Hepatocyte (in vitro differentiated cells): ENCODE results near the gene MOSMO. TPM values are rescaled to one million over a fixed set of nuclear protein-coding genes. Genes with fewer than 3 reads are reported as not detected.

ENCODE experiments used
- DNase-seq: peaks from one replicate; pipeline ENCODE4 v3.0.0-alpha.2; 2016; ENCODE audit warnings: low spot score
- H2AFZ ChIP-seq: fragments of 200-600 bp; sonication (generic); 2 replicates; pipeline ENCODE4 v1.6.0; 2016; ENCODE audit warnings: antibody characterized with exemption, mild to moderate bottlenecking
- H3K27ac ChIP-seq: fragments of 200-600 bp; sonication (generic); 2 replicates; pipeline ENCODE4 v1.5.1; 2016; ENCODE audit warnings: mild to moderate bottlenecking
- H3K27me3 ChIP-seq: fragments of 200-600 bp; sonication (generic); 2 replicates; pipeline ENCODE4 v1.6.1; 2016
- H3K36me3 ChIP-seq: fragments of 200-600 bp; sonication (generic); replicated peaks from 2 replicates; pipeline ENCODE4 v1.5.1; 2016; ENCODE audit warnings: low read depth; ENCODE audit not compliant: insufficient read depth
- H3K4me1 ChIP-seq: fragments of 200-600 bp; sonication (generic); 2 replicates; pipeline ENCODE4 v1.5.1; 2016; ENCODE audit warnings: mild to moderate bottlenecking, moderate library complexity; ENCODE audit not compliant: insufficient read depth
- H3K4me2 ChIP-seq: fragments of 200-600 bp; sonication (generic); 2 replicates; pipeline ENCODE4 v1.6.0; 2016
- H3K4me3 ChIP-seq: fragments of 200-600 bp; sonication (generic); 2 replicates; pipeline ENCODE4 v1.5.1; 2016; ENCODE audit warnings: mild to moderate bottlenecking
- H3K79me2 ChIP-seq: fragments of 200-600 bp; sonication (generic); 2 replicates; pipeline ENCODE4 v1.6.0; 2017; ENCODE audit warnings: mild to moderate bottlenecking
- H3K9me2 ChIP-seq: fragments of 200-600 bp; sonication (generic); replicated peaks from 2 replicates; pipeline ENCODE4 v1.6.0; 2017; ENCODE audit warnings: mild to moderate bottlenecking; ENCODE audit not compliant: insufficient read depth
- H3K9me3 ChIP-seq: fragments of 200-600 bp; sonication (generic); 2 replicates; pipeline ENCODE4 v1.5.1; 2016; ENCODE audit warnings: low read depth, mild to moderate bottlenecking
- H4K20me1 ChIP-seq: fragments of 200-600 bp; sonication (generic); 2 replicates; pipeline ENCODE4 v1.6.0; 2016; ENCODE audit warnings: mild to moderate bottlenecking; ENCODE audit not compliant: insufficient read depth, poor library complexity, severe bottlenecking
- EZH2 ChIP-seq: fragments of 200-600 bp; sonication (generic); IDR thresholded peaks from 2 replicates; pipeline ENCODE4 v1.6.1; 2016; ENCODE audit warnings: antibody characterized with exemption, mild to moderate bottlenecking, borderline replicate concordance
- EZH2phosphoT487 ChIP-seq: fragments of 200-600 bp; sonication (generic); IDR thresholded peaks from one replicate; pipeline ENCODE4 v1.6.1; 2018; ENCODE audit warnings: antibody characterized with exemption, mild to moderate bottlenecking, low read depth, moderate library complexity; ENCODE audit not compliant: unreplicated experiment, severe bottlenecking
- WGBS: methylation state at CpG from one replicate; pipeline ENCODE4 v1.1.6; 2016; ENCODE audit warnings: low lambda C conversion rate; ENCODE audit errors: missing lambda C conversion rate; 5-methylcytosine and 5-hydroxymethylcytosine counted together
- polyA plus RNA-seq: library from polyadenylated mRNA; unstranded; fragments of >200 nt; fragmentation: Nextera tagmentation; extraction: Ambion mirVana; gene quantifications from 2 replicates; pipeline ENCODE4 v1.2.1, GENCODE V29; 2016
- total RNA-seq: library from RNA; depleted of rRNA; stranded (reverse); fragments of >200 nt; gene quantifications from 2 replicates; pipeline ENCODE4 v1.2.3, GENCODE V29; 2014
- TF ChIP-seq, protein P1 (sequence below): fragments of 200-600 bp; sonication (generic); IDR thresholded peaks from 2 replicates; pipeline ENCODE4 v1.5.1; 2016; ENCODE audit warnings: antibody characterized with exemption, mild to moderate bottlenecking; ENCODE audit not compliant: poor library complexity

MOSMO gene
- total and polyA plus RNA-seq, 2 experiments from 2014 or later = 6.5 to 16.1 TPM

DNA sequence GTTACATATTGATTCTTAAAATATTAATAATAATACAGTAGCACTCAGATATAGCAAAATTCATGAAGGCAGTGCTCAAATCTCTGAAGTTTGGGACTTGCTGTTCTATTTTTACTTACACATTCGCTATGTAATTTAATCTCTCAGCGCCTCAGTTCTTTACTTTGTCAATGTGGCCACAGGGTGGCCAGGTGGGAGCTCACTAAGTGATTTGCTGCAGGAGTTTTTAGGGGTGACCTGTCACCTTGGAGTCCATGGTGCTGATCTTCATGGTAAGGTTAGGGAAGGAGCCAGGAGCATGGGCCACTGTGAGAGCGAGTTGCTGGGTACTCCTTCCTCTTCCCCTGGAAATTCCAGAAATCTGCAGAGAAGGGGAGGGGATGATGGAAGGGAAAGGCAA, 112.5 kb downstream of the MOSMO start:
- WGBS = 86% methylated on average over 3 of the region's 3 CpGs

DNA sequence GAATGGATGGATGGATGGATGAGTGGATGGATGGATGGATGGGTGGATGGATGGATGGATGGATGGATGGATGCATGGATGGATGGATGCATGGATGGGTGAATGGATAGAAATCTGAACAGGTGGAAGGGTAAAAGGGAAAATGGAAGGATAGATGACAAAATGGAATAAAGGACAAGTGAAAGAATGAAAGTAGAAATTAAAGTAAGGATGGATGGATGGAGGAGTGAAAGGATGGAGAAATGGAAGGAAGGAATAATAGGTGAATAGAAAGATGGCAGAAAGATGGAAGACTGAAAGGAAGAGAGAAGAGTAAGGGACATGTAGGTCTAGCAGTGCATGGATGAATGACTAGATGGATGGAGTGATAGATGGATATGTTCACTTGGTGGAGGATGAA, 114.3 kb downstream of the MOSMO start:
- H3K4me3 ChIP-seq = no peak overlapping the region
- no peaks in the 10 kb centered on the region for H4K20me1 ChIP-seq
- H3K9me2 ChIP-seq = no peaks in the 10 kb centered on the region
- no peaks in the 10 kb centered on the region for H3K27me3 ChIP-seq
- no peaks in the 10 kb centered on the region for H3K79me2 ChIP-seq
- no peaks in the 10 kb centered on the region for H3K9me3 ChIP-seq
- no peaks in the 10 kb centered on the region for H3K36me3 ChIP-seq
- H3K4me1 ChIP-seq = no peaks in the 10 kb centered on the region
- no peak overlapping the region for H3K4me2 ChIP-seq
- H3K27ac ChIP-seq = no peak overlapping the region
- TF ChIP-seq EZH2phosphoT487 = no peak
- no peak for TF ChIP-seq EZH2
- TF ChIP-seq, protein P1, sequence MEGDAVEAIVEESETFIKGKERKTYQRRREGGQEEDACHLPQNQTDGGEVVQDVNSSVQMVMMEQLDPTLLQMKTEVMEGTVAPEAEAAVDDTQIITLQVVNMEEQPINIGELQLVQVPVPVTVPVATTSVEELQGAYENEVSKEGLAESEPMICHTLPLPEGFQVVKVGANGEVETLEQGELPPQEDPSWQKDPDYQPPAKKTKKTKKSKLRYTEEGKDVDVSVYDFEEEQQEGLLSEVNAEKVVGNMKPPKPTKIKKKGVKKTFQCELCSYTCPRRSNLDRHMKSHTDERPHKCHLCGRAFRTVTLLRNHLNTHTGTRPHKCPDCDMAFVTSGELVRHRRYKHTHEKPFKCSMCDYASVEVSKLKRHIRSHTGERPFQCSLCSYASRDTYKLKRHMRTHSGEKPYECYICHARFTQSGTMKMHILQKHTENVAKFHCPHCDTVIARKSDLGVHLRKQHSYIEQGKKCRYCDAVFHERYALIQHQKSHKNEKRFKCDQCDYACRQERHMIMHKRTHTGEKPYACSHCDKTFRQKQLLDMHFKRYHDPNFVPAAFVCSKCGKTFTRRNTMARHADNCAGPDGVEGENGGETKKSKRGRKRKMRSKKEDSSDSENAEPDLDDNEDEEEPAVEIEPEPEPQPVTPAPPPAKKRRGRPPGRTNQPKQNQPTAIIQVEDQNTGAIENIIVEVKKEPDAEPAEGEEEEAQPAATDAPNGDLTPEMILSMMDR = no peak
- no peak overlapping the region for H2AFZ ChIP-seq
- no peak for DNase-seq

More for the DNA sequence above, 112.5 kb downstream of the MOSMO start:
- no peaks in the 10 kb centered on the region for H3K9me2 ChIP-seq
- no peaks in the 10 kb centered on the region for H3K4me1 ChIP-seq
- H3K9me3 ChIP-seq = no peaks in the 10 kb centered on the region
- no peak overlapping the region for H3K4me3 ChIP-seq
- TF ChIP-seq, protein P1 = no peak
- TF ChIP-seq EZH2 (no peak), EZH2phosphoT487 (no peak)
- H3K4me2 ChIP-seq = no peak overlapping the region
- no peak for DNase-seq
- H3K27ac ChIP-seq = no peak overlapping the region
- H3K27me3 ChIP-seq = no peaks in the 10 kb centered on the region
- H3K79me2 ChIP-seq = no peaks in the 10 kb centered on the region
- H4K20me1 ChIP-seq = no peaks in the 10 kb centered on the region
- no peaks in the 10 kb centered on the region for H3K36me3 ChIP-seq
- no peak overlapping the region for H2AFZ ChIP-seq

DNA sequence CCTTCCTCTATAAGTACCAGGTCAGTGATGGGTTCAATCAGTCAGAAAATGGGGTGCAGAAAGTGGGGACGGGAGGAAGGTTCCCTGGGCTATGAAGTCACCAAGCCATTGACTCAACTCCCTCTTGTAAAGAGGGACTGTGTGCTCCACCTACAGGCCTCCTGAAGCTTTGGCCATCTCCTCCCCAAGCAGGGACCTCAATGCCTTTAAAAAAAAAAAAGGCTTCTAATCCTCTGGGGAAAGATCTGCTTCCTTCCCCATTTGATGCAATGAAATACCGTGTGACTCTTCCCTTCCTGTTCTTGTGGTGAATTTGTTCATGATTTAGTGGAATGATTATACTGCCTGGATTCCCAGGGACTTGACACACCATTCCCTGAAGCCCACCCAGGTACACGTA, 115.2 kb downstream of the MOSMO start:
- no peaks in the 10 kb centered on the region for H3K9me3 ChIP-seq
- H3K36me3 ChIP-seq = no peaks in the 10 kb centered on the region
- H2AFZ ChIP-seq = no peak overlapping the region
- no peaks in the 10 kb centered on the region for H3K4me1 ChIP-seq
- no peak overlapping the region for H3K4me3 ChIP-seq
- no peak overlapping the region for H3K27ac ChIP-seq
- TF ChIP-seq EZH2 (no peak), EZH2phosphoT487 (no peak)
- TF ChIP-seq, protein P1 = no peak
- H3K9me2 ChIP-seq = no peaks in the 10 kb centered on the region
- H3K27me3 ChIP-seq = no peaks in the 10 kb centered on the region
- no peaks in the 10 kb centered on the region for H4K20me1 ChIP-seq
- no peak overlapping the region for H3K4me2 ChIP-seq
- no peaks in the 10 kb centered on the region for H3K79me2 ChIP-seq
- DNase-seq = no peak
- WGBS = 60% methylated on average over 3 of the region's 3 CpGs

DNA sequence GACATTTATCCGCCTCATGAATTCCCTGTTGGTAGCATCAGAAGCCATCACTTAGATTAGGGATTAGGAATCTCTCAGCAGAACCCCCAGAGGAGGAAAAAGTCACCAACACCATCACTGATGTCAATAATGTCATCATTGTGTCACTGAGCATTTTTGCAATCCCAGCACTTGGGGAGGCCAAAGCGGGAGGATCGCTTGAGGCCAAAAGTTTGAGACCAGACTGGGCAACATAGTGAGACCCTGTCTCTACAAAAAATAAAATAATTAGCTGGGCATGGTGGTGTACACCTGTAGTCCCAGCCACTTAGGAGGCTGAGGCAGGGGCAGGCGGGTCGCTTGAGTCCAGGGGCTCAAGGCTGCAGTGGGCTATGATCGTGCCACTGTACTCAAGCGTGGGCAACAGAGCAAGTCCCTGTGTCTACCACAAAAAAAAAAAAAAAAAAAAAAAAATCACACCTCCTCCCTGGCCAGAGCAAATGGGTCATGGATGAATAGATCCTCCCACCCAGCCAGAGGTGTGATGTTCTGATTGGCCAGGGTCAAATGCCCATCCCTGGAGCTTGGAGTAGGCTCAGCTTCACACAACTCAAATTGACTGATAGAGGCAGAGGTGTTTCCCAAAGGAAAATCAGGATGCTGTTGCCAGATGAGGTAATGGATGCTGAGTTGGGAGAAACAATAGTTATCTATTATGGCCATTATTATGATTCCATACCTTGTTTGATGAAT, 116.0 kb downstream of the MOSMO start:
- Histone ChIP-seq H3K4me2 (no peak overlapping the region), H3K27ac (no peak overlapping the region), H3K36me3 (no peaks in the 10 kb centered on the region), H3K79me2 (no peaks in the 10 kb centered on the region), H3K4me1 (no peaks in the 10 kb centered on the region), H3K9me3 (no peaks in the 10 kb centered on the region), H2AFZ (no peak overlapping the region), H4K20me1 (no peaks in the 10 kb centered on the region), H3K9me2 (no peaks in the 10 kb centered on the region), H3K27me3 (no peaks in the 10 kb centered on the region), H3K4me3 (no peak overlapping the region)
- 97% methylated on average over 7 of the region's 7 CpGs for WGBS
- TF ChIP-seq, protein P1 = no peak
- TF ChIP-seq EZH2phosphoT487 = no peak
- no peak for TF ChIP-seq EZH2
- no peak for DNase-seq
